ENCODE measurements around the gene PIGS.
"Not testable (repeated sequence)": the region's sequence is repeated elsewhere in the genome, so short reads cannot be mapped to it uniquely, and the experiment has no call there.

The PIGS gene

GRCh38 chr17:28528327-28529012 lies 42.9 kb downstream of the PIGS start:
- no peak for DNase-seq

DNA sequence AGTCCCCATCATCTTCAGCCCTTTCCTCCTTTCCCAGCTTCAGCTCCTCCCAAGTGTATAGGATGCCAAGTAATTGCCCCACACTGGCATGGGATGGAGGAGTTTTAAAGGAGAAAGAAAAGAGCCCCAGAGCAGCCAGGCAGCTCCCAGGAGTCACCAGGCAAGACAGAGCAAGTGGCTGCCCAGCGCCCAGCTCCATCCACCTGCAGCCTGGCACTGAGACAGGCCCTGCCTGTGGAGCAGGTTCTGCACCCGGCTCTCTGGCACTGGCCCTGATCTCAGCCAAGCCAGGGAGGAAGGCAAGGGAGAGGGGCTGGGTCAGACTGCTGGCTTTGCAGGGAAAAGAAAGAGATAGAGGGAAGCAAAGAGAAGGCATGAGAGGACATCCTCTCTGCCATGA lies 43.5 kb downstream of the PIGS start:
- DNase-seq, result no peak

DNA sequence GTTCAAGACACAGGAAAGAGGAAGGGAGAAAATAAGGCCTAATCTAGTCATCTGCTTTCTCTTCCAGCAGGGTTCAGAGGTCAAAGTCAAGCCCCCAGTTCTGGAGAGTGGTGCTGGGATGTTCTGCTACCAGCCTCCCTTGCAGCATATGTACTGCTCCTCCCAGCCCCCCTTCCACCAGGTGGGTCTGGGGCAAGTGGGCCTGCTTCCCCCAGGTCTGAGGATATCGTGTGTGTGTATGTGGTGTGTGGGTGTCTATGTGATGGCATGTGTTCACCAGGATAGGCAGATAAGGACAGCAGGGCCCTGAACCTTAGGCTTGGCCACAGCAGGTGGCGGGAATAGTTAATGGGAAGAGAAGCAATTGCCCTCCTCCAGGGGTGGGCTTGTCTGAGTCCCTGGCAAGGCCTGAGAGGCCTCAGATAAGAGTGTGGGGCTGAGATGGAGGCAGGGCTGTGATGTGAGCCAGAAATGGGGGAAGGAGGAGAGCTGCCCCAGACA lies 44.1 kb downstream of the PIGS start:
- no peak for DNase-seq

GRCh38 chr17:28526381-28526780 lies 44.9 kb downstream of the PIGS start:
- DNase-seq, result no peak

- DNase-seq, result no peak
Measured at GRCh38 chr17:28524476-28525424, 46.6 kb downstream of the PIGS start.

- DNase-seq, result no peak
Measured at GRCh38 chr17:28523876-28524275, 47.4 kb downstream of the PIGS start.

GRCh38 chr17:28523186-28523585 lies 48.1 kb downstream of the PIGS start:
- DNase-seq, result no peak

DNA sequence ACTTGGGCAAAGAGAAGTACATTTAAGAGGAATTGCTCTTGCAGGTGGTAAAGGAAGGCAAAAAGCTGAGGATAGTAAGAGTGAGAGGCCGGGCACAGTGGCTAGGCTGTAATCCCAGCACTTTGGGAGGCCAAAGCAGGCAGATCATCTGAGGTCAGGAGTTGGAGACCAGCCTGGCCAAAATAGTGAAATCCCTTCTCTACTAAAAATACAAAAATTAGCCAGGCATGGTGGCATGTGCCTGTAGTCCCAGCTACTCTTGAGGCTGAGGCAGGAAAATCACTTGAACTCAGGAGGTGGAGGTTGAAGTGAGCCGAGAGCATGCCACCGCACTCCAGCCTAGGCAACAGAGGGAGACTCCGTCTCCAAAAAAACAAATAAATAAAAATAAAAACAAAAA lies 49.0 kb downstream of the PIGS start:
- not testable (repeated sequence) for DNase-seq

DNA sequence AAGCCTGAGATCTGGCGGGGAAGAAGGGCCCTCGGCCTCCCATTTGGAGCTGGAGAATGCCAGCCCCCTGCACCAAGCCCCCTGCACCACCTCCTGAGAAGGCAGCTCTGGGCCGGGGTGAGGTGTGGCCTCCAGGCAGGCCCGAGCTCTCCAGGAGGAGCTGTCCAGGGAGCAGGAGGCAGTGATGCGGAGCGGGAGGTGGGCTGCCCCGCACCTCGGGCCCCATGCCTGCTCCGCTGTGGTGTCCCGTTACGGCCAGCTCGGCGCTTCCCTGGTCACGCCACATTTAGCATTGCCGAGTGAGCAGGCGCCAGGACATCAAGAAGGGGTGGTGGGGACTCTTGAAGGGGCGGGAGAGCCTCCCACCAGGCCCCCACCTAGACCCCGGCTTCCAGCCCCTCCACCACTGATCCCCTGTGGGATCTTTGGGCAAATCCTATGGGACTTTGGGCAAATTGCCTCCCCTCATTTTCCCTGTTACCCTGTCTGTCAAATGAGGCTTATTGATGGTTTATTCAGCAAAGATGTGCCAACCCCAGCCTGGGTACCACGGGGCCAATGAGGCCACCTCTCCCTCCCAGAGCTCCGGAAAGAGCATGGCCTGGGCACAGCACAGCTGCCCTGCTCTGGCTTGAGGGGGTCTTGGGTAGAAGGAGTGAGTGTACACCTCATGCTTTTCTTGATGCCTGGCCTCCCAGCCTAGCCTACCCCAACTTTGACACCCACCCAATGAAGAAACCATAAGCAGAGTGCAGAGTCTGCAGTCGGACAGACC lies 49.8 kb downstream of the PIGS start:
- DNase-seq, result no peak

- no peak for DNase-seq
Measured at GRCh38 chr17:28520687-28521086, 50.6 kb downstream of the PIGS start.

GRCh38 chr17:28519236-28519635 lies 52.1 kb downstream of the PIGS start:
- no peak for DNase-seq

GRCh38 chr17:28518578-28518977 lies 52.7 kb downstream of the PIGS start:
- DNase-seq, result no peak

DNA sequence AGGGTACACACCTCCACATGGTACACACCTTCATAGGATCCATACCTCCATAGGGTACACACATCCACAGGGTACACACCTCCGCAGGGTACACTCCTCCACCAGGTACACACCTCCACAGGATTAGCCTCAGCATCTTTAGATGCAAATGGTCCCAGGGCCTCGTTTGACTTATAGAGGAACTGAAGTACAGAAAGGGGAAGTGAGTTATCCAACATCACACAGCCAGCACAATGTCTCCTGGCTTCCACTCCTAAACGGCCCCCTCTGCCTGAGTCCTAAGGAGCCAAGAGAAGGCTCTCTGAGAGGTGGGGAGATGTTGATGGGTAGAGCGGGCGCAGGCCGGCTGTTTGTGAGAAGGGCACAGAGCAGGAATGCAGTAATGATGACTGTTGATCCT lies 53.2 kb downstream of the PIGS start:
- no peak for DNase-seq

DNA sequence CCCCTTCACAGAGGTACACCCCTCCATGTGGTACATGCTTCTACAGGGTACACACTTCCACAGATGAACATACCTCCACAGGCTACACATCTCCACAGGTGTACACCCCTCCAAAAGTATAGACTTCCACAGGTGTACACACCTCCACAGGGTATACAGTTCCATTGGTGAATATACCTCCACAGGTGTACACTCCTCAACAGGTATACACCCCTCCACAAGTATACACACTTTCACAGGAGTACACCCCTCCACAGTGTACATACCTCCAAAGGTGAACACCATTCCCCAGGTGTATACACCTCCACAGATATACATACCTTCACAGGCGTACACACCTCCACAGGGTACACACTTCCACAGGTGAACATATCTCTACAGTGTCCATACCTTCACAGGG lies 55.8 kb downstream of the PIGS start:
- DNase-seq, result no peak

GRCh38 chr17:28514561-28515002 lies 56.7 kb downstream of the PIGS start:
- no peak for DNase-seq

DNA sequence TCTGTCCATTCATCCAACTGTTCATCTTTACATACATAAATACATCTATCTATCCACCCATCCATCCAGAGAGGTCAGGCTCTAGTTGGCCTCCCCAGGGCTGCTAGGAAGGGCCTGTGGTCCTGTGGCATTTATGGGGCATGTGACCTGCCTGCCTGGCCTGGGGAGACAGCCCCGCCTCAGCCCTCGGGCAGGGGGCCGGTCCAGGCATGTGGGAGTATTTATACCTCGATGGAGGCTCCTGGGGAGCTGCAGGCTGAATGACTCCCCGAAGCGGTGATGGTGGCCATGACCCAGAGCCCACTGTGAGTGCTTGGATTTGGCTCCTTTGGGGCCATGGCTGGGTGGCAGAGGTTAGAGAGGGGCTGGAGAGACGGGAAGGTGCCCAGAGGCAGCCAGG lies 57.8 kb downstream of the PIGS start:
- no peak for DNase-seq

DNA sequence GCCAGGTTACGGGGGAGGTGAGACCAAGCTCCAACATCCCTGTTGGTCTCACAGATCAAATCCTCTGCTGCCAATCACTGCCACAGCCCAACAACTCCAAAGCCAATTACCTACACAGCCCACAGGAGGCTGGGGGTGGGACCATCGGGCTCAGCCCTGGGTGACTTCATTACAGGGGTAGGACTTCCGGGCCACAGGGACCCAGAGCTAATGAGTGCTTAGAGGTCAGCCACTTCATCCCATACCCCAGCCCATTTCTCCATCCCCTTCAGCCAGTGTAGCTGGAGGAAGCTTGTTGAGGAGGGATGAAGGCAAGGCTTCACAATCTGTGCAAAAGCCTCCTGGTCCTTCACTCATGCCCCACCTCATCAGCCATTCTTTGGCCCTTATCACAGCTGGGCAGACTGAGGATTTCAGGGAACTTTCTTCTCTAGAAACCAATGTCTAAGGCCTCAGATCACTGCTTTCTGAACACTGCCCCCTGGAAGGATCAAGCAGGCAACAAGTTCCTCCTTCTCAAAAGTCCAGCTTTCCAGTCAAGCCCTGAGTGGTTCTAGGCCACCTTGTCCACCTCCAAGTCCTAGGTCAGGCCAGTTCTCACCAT lies 59.4 kb downstream of the PIGS start:
- no peak for DNase-seq

GRCh38 chr17:28509789-28510188 lies 61.5 kb downstream of the PIGS start:
- DNase-seq, result no peak

- DNase-seq, result no peak
Measured at GRCh38 chr17:28508211-28508724, 63.1 kb downstream of the PIGS start.

GRCh38 chr17:28507567-28508203 lies 63.6 kb downstream of the PIGS start:
- no peak for DNase-seq

DNA sequence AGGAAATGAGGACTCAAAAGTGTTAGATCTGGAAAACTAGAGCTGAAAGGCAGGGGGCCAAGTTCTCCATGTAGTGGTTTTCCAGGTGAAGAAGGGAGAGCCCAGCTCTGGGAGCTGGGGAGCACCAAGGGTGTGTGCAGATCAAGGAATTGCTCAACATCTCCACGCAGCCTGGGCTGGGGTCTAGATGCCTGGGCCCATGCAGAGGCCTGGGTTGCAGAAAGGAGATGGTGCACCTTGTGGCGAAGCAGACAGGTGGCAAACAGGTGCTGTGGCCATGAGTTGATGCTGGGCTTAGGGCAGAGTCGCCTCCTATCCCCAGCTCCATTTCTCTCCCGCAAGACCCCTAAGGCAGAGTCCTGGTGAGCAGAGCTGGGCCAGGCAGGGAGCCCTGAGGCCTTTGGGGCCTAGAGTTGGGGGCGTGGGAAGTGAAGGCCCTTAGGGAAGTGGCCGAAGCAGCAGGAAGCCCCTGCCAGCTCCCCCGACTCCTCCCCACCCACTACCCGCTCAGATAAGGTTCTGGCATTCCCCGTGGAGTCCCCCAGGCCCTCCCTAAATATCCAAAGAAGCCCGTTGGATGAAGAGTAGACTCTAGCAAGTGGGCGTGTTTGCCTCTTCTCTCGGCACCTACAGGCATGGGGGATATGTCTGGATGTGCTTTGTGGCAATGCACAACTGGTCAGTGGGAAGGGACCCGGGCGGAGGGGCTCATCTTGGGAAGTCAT lies 64.4 kb downstream of the PIGS start:
- DNase-seq, result no peak

Data from effector CD4-positive, alpha-beta T cell (primary cell).